RPMI7951 (cell line): ENCODE measurements around the gene KCTD17. TPM values are rescaled to one million over a fixed set of nuclear protein-coding genes. Genes with fewer than 3 reads are reported as not detected.

Source experiments
- DNase-seq: peaks from one replicate; pipeline ENCODE4 v3.0.0-alpha.2; 2012; ENCODE audit warnings: low read depth
- total RNA-seq: library from RNA; depleted of rRNA; stranded (reverse); fragments of >200 nt; shearing (Covaris generic); gene quantifications from 2 replicates; pipeline ENCODE4 v1.2.3, GENCODE V29; 2014

KCTD17 gene
- total RNA-seq, 1 experiment from 2014 or later, result 9.6 TPM

- DNase-seq, result no peak
Measured at GRCh38 chr22:37021041-37021440, 30.5 kb upstream of the KCTD17 start.

DNA sequence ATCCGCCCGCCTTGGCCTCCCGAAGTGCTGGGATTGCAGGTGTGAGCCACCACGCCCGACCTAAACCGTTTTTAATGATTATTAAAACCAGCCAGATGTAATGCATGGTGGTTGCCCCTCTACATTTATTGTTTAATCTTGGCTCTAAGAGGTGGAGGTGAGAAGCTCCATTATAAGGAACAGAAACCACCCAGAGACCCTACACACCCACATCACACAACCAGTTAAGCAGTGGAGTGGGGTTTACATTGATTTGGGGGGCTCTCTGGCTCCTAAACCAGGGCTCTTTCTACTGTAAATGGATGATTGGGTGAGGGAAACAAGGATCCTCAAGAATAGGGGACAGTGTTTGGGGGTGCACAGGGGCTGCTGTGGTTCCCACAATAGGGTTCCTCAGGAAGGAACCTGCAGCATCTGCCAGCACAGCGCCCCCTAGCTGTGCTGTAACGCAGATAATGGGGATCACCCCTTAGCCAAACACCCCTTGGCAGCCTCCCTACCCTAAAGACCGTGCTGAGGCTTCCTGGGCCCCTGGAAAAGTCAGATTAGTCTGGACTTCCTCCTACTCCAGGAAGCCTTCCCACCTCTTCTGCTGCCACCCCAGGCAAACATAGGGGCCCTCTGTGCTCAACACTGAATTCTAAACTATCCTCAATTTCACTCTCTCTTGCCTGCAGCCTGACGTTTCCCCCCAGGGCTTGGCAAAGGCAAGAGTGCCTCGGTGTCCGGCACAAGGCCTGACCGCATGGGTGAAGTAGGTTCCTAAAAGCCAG is 29.6 kb upstream of the KCTD17 start:
- peak; percentile 32 for DNase-seq

DNA sequence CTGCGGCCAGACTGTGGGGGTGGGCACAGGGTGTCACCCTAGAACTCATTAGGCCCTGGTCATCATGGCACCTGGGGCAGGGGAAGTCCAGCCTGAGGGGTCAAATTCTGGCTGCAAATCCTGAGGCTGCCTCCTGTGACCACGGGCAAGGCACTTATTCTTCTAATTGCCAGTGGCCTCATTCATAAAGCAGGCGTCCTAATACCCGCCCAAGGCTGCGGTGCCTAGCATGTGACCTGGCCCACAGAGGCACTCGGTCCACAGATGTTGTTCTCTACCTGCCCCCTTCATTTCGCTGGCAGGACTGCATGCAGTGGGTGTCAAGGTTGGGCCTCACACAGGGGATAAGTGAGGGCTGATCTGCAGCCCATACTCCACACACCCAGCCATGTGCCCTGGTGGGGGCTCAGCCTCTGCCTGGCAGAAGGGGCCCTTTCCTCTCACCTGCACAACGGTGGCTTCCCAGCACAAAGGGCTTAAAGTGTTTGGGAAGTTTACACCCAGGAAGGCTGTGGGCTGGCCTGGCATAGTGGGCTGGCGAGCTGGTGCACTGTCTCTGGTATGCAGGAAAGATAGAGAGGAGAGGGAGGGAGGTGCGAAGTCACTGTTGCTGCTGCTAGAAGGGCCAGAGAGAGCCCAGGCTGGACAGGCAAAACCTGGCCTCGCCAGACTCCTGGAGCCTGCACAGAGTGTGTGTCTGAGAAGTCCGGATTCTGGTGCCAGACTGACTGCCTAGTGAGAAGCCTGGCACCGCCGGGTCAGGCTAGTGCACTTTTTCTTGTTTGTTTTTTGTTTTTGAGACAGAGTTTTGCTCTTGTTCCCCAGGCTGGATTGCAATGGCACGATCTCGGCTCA is 28.8 kb upstream of the KCTD17 start:
- no peak for DNase-seq

- DNase-seq, result no peak
Measured at GRCh38 chr22:37023743-37024338, 27.7 kb upstream of the KCTD17 start.

GRCh38 chr22:37024339-37025157 is 27.0 kb upstream of the KCTD17 start:
- no peak for DNase-seq

DNA sequence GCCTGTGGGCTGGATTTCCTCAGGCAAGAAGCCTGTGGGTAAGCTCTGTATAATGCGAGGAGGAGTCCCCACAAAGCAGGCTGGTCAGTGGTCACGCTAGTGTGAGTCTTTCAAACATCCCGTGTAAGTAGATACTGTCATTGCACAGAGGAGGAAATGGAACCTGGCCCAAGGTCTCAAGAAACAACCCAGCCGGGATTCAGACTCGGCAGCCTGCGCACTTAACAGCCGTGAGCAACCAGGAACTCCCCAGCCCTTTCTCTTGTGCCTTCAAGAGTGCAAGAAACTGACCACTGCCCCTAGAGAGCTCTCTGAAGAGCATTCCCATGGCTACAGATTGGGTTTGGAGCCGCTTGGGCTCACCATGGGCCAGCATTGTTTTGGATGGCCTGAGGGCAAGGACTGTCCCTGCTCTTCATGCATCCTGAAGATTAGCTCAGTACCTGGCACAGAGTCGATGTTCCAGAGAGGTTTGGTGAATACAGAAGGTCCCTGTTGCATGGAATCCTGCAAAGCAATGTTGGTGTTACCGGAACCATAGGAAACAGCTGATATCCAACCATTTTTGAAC is 26.0 kb upstream of the KCTD17 start:
- DNase-seq, result no peak

GRCh38 chr22:37026325-37026724 is 25.2 kb upstream of the KCTD17 start:
- DNase-seq, result no peak

- no peak for DNase-seq
Measured at GRCh38 chr22:37027556-37027955, 24.0 kb upstream of the KCTD17 start.

DNA sequence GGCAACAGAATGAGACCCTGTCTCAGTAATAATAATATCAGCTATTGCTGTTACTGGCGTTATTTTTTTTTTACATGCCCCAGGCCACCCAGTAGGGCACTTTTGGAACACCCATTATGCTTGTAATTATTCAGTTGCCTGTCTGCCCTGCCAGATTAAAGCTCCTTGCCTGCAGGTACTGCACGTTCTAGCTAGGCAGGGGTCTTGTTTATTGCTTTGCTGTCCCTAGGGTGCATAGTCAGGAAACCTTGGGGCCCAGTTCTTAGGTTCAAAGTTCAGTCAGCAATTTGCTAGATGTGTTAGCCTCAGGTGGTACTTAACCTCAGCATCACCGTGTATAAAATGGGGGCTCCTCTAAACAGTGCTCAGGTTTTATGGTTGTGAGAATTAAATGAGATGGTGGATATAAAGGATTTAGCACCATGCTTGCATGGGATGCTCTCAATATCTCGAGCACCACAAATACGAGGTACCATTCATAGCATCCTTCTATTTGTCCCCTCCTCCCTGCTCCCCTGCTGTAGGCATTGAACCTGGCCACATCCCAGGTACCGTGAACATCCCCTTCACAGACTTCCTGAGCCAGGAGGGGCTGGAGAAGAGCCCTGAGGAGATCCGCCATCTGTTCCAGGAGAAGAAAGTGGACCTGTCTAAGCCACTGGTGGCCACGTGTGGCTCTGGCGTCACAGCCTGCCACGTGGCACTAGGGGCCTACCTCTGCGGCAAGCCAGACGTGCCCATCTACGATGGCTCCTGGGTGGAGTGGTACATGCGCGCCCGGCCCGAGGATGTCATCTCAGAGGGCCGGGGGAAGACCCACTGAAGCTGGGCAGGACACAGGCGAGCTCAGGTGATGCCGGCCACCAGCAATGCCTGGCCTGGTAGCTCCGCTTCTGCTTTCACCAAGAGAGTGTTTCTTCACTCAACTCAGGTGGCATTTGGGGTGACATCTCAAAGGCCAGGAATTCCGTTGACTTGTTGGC is 22.6 kb upstream of the KCTD17 start:
- no peak for DNase-seq

DNA sequence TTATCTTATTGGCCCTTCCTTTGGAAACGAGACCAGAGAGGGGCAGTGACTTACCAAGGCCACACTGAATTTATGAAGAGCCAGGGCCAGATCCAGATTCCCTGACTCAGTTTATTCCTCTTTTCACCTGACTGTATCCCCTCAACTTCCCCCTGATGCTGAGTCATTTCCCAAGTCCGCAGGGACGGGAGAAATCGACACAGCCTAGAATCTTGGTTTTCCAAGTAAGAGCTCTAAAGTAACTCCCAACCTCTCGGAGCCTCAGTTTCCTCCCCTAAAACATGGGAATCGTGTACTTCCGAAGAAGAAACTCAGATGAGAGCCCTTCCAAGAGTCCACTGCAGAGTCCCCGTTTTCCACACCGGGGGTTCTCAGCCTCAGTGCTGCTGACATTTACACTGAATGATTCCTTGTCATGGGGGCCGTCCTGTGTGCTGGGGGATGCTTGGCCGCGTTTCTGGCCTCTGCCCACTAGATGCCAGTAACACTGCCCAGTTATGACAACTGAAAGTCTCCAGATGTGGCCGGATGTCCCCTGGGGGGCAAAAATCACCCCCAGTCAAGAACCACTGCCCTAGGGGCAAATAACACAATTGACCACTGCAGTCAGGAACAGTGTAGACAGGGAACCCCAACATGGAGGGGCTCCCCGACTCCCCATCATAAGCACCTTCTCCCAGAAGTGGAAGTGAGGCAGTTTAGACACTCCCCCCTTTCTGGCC is 20.8 kb upstream of the KCTD17 start:
- DNase-seq, result no peak

- no peak for DNase-seq
Measured at GRCh38 chr22:37032134-37032534, 19.4 kb upstream of the KCTD17 start.

- DNase-seq, result no peak
Measured at GRCh38 chr22:37032535-37033460, 18.7 kb upstream of the KCTD17 start.

- no peak for DNase-seq
Measured at GRCh38 chr22:37033605-37034430, 17.7 kb upstream of the KCTD17 start.

- DNase-seq, result no peak
Measured at GRCh38 chr22:37036655-37037377, 14.7 kb upstream of the KCTD17 start.

DNA sequence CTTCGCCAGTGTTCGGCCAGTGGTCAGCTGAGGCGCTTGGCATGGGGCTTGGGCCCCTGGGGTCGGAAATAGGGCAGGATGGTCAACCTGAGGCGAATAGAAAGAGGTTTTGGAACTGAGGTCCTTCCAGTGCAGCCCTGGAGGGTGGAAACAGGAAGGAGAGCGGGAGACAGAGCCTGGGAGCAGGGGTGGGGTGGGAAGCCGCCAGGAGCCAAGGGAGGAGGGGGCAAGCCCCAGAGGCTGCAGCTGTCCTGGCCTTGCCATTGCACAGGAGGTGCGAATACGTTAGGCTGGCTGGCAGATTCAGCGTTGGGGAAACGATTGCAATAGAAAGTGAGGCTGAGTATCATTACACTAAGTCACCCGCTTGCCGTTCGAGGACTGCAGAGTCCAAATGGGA is 13.9 kb upstream of the KCTD17 start:
- DNase-seq, result no peak

- no peak for DNase-seq
Measured at GRCh38 chr22:37039466-37039865, 12.1 kb upstream of the KCTD17 start.
